Fibroblast of villous mesenchyme (primary cell): Measurements from ENCODE around the gene TEAD1. TPM values are rescaled to one million over a fixed set of nuclear protein-coding genes. Genes with fewer than 3 reads are reported as not detected.
A peak's percentile ranks its signal among the peaks of the same experiment; 100 is the strongest.

ENCODE experiments used
- DNase-seq: peaks from one replicate; pipeline ENCODE4 v3.0.0-alpha.2; 2010; ENCODE audit warnings: low read depth
- H3K4me3 ChIP-seq: 2 replicates; pipeline ENCODE4 v1.5.1; 2011; ENCODE audit warnings: low read depth, mild to moderate bottlenecking, low read length
- total RNA-seq: library from RNA; depleted of rRNA; stranded (reverse); fragments of >200 nt; gene quantifications from 2 replicates; pipeline ENCODE4 v1.2.3, GENCODE V29; 2012
- TF ChIP-seq, protein P1 (sequence below): IDR thresholded peaks from 2 replicates; pipeline ENCODE4 v1.5.1; 2012; ENCODE audit warnings: low read depth, mild to moderate bottlenecking, low read length; ENCODE audit not compliant: insufficient read depth

Gene TEAD1
- total RNA-seq, 1 donor, result 244 TPM

- DNase-seq, result peak; percentile 89
- H3K4me3 ChIP-seq, result no peak overlapping the region
- TF ChIP-seq, protein P1, sequence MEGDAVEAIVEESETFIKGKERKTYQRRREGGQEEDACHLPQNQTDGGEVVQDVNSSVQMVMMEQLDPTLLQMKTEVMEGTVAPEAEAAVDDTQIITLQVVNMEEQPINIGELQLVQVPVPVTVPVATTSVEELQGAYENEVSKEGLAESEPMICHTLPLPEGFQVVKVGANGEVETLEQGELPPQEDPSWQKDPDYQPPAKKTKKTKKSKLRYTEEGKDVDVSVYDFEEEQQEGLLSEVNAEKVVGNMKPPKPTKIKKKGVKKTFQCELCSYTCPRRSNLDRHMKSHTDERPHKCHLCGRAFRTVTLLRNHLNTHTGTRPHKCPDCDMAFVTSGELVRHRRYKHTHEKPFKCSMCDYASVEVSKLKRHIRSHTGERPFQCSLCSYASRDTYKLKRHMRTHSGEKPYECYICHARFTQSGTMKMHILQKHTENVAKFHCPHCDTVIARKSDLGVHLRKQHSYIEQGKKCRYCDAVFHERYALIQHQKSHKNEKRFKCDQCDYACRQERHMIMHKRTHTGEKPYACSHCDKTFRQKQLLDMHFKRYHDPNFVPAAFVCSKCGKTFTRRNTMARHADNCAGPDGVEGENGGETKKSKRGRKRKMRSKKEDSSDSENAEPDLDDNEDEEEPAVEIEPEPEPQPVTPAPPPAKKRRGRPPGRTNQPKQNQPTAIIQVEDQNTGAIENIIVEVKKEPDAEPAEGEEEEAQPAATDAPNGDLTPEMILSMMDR, result no peak
These were observed 128.3 kb downstream of the TEAD1 start for GRCh38 chr11:12802418-12803085.

DNA sequence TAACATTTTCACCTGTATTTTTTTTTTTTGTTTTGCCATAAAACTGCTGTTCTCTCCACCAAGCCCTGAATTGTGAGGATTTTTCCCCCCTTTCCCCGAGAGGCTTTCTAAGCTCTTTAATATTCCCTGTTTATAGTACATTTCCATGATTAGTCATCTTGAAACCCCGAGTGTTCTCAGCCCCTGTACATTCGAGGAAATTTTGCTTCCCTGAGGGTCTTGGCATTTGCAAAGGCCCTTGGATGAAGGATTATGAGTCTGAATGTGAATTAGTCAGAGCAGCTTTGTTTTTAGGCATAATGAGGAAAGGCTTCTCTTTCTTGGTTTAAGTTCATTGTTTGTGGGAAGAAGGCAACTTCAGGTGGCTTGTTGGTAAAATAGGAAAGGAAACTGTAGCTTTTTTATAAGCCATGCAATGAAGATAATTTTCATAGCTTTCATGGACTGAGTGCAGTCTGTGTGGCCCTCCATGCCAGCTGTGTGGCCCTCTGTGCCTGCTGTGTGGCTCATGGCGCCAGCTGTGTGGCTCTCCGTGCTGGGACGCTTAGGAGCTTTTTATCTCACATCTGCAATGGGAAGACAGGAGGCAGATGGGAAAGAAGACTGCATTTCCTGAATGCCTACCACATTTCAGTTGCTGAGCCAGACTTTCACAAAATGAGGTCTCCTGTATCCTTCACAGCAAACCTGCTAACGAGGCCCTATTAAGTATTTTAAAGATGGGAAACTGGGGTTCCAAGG, 129.0 kb downstream of the TEAD1 start:
- no peak overlapping the region for H3K4me3 ChIP-seq
- peak; percentile 66 for DNase-seq
- TF ChIP-seq, protein P1, result no peak

- DNase-seq, result peak; percentile 88
- no peak overlapping the region for H3K4me3 ChIP-seq
- TF ChIP-seq, protein P1, result no peak
These were observed 131.9 kb downstream of the TEAD1 start for GRCh38 chr11:12806113-12806512.

DNA sequence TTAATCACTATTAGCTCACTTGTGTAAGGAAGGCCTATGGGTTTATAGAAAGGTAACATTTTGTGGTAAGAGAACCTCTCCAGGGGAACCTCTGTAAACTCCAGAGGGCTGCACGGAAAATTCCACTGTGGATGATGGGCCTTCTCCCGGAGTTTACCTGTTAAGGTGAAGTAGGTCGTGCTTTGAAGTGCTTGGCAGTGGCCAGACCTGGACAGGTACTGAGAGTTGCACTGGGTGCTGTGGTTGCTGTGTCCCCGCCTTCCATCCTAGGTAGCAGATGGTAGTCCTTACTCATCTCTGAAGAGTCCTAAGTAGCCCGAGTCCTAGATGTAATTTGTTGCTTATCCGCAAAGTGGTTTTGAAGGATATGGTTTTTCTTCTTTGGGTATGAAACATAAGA, 133.4 kb downstream of the TEAD1 start:
- TF ChIP-seq, protein P1, result no peak
- no peak overlapping the region for H3K4me3 ChIP-seq
- DNase-seq, result no peak

GRCh38 chr11:12808519-12808918, 134.3 kb downstream of the TEAD1 start:
- DNase-seq, result peak; percentile 77
- TF ChIP-seq, protein P1, result no peak
- H3K4me3 ChIP-seq, result no peak overlapping the region

- no peak for DNase-seq
- TF ChIP-seq, protein P1, result no peak
These were observed 135.1 kb downstream of the TEAD1 start for GRCh38 chr11:12809364-12809763.

More at GRCh38 chr11:12809364-12809763, 135.1 kb downstream of the TEAD1 start:
- H3K4me3 ChIP-seq, result no peak overlapping the region
